ENCODE data around the gene NR2F6.

NR2F6 gene

GRCh38 chr19:17237747-17238706 is 7.7 kb downstream of the NR2F6 start:
- DNase-seq (ENCODE audit: low read depth) = no peak

GRCh38 chr19:17236811-17237543 is 8.7 kb downstream of the NR2F6 start:
- DNase-seq (ENCODE audit: low read depth) = no peak

GRCh38 chr19:17235971-17236777 is 9.5 kb downstream of the NR2F6 start:
- DNase-seq (ENCODE audit: low read depth) = peak; percentile 77

GRCh38 chr19:17235300-17235970 is 10.3 kb downstream of the NR2F6 start:
- peak; percentile 79 for DNase-seq (ENCODE audit: low read depth)

GRCh38 chr19:17234911-17235299 is 10.8 kb downstream of the NR2F6 start:
- DNase-seq (ENCODE audit: low read depth) = peak; percentile 67

GRCh38 chr19:17232258-17232657 is 13.5 kb downstream of the NR2F6 start:
- no peak for DNase-seq (ENCODE audit: low read depth)

GRCh38 chr19:17229890-17230289 is 15.8 kb downstream of the NR2F6 start:
- no peak for DNase-seq (ENCODE audit: low read depth)

GRCh38 chr19:17227798-17228367 is 17.8 kb downstream of the NR2F6 start:
- DNase-seq (ENCODE audit: low read depth) = no peak

GRCh38 chr19:17226002-17226933 is 19.5 kb downstream of the NR2F6 start, which contains the start of gene OCEL1:
TSS of gene OCEL1 (plus strand) at chr19:17226226. CDS start at chr19:17226248, 22 bp downstream.
- peak; percentile 98 for DNase-seq (ENCODE audit: low read depth)

- no peak for DNase-seq (ENCODE audit: low read depth)
Measured at GRCh38 chr19:17225053-17225452, 20.7 kb downstream of the NR2F6 start.

GRCh38 chr19:17220207-17220758 is 25.4 kb downstream of the NR2F6 start:
- DNase-seq (ENCODE audit: low read depth) = peak; percentile 75

GRCh38 chr19:17219286-17219685 is 26.4 kb downstream of the NR2F6 start:
- no peak for DNase-seq (ENCODE audit: low read depth)

- DNase-seq (ENCODE audit: low read depth) = no peak
Measured at GRCh38 chr19:17216058-17216670, 29.6 kb downstream of the NR2F6 start.

GRCh38 chr19:17215127-17215971 is 30.4 kb downstream of the NR2F6 start, which contains the start of gene USE1:
TSS of gene USE1 (plus strand) at chr19:17215357. CDS start at chr19:17215406, 49 bp downstream.
- peak; percentile 93 for DNase-seq (ENCODE audit: low read depth)

- DNase-seq (ENCODE audit: low read depth) = no peak
Measured at GRCh38 chr19:17214508-17215126, 31.1 kb downstream of the NR2F6 start.

- no peak for DNase-seq (ENCODE audit: low read depth)
Measured at GRCh38 chr19:17213334-17213733, 32.4 kb downstream of the NR2F6 start.

- DNase-seq (ENCODE audit: low read depth) = no peak
Measured at GRCh38 chr19:17211547-17212446, 33.9 kb downstream of the NR2F6 start.
